ENCODE results near the gene SLC26A11. TPM values are rescaled to one million over a fixed set of nuclear protein-coding genes. Genes with fewer than 3 reads are reported as not detected.

The SLC26A11 gene
- total and polyA plus RNA-seq, 2 of the 13 experiments (the other 11 are each of a cell fraction or from before 2014, with no cell fraction given): 8.7 to 13.2 TPM

- Histone ChIP-seq H3K27ac (ENCODE audit: extremely low read length, insufficient read depth, low read length) (no peak overlapping the region), H3K9ac (ENCODE audit: insufficient read depth, low read depth, low read length) (no peak overlapping the region), H3K4me3 (replicated peaks in 1 of 3; ENCODE audit: insufficient read depth in 1 of 3, low read depth in 2 of 3, low read length in 3 of 3) (no peak overlapping the region), H3K4me1 (ENCODE audit: insufficient read depth, low read length) (peaks cover 2% of the 10 kb centered on the region), H3K9me3 (ENCODE audit: low read length) (no peaks in the 10 kb centered on the region), H3K4me2 (ENCODE audit: low read depth, low read length) (no peak overlapping the region), H3K36me3 (replicated peaks in 1 of 2; ENCODE audit: control insufficient read depth in 1 of 2, insufficient read depth in 2 of 2, low read length in 2 of 2) (peaks cover 6 to 8% of the 10 kb centered on the region in 2 experiments; a peak in 4 of 5 replicates), H2AFZ (ENCODE audit: low read length) (no peak overlapping the region), H4K20me1 (ENCODE audit: insufficient read depth, low read length) (no peaks in the 10 kb centered on the region), H3K79me2 (ENCODE audit: insufficient read depth, low read length) (no peaks in the 10 kb centered on the region), H3K27me3 (ENCODE audit: control insufficient read depth in 1 of 2, insufficient read depth in 2 of 2, low read length in 2 of 2) (no peaks in the 10 kb centered on the region)
- ChIA-PET POLR2A (no interaction called here), CTCF (ENCODE audit: low intra/inter-chr PET ratio, low total read pairs) (interaction anchor here (0.6 kb wide), 1 partner anchor 44 kb away, joined by 3 read pairs; no protein-coding TSS in a partner anchor)
- in situ Hi-C loops (cut with HindIII; ENCODE audit: extremely low pct_ligation_motif_present, low pct_unique_long_range_greater_than_20kb) (no loop called here), intact Hi-C loops (cut with micrococcal nuclease; ENCODE audit: unreplicated experiment) (no loop called here)
- BruUV-seq (replicated peaks): no TSS peak
- FAIRE-seq (no peak), DNase-seq (ENCODE audit: low spot score) (no peak), ATAC-seq (peak; percentile 17)
- TF ChIP-seq STAG1 (CRISPR knock-in tag; IDR thresholded peaks at IDR 0.05): peak; percentile 31; the same call in 1 of the 2 replicates
- 0 out of 2 replicates have a peak, but pooled peaks have one; percentile 22 for TF ChIP-seq CTCF (CRISPR knock-in tag; IDR thresholded peaks at IDR 0.05)
- 0 out of 2 replicates have a peak, but pooled peaks have one; percentile 16 for TF ChIP-seq RAD21 (CRISPR knock-in tag; IDR thresholded peaks at IDR 0.05)
- no peak for TF ChIP-seq SNAI1 (CRISPR knock-in tag; IDR thresholded peaks at IDR 0.05; ENCODE audit: borderline replicate concordance)
- no peak for TF ChIP-seq ZFP91 (CRISPR knock-in tag; IDR thresholded peaks at IDR 0.05; ENCODE audit: borderline replicate concordance)
- 91% methylated on average over 8 of the region's 26 CpGs for WGBS (ENCODE audit: low lambda C conversion rate)
Observed at GRCh38 chr17:80248894-80249710, 28.9 kb downstream of the SLC26A11 start.

All from HepG2 (cell line).